HG03457 (cell line): ENCODE results near the gene TRIP4.
"Not testable (repeated sequence)": the region's sequence is repeated elsewhere in the genome, so short reads cannot be mapped to it uniquely, and the experiment has no call there.

ENCODE experiments used
- ATAC-seq: cut with Tn5 transposase; IDR thresholded peaks from one replicate; pipeline ENCODE4 v1.9.1; 2021; ENCODE audit warnings: moderate number of reproducible peaks; ENCODE audit not compliant: unreplicated experiment

The TRIP4 gene

DNA sequence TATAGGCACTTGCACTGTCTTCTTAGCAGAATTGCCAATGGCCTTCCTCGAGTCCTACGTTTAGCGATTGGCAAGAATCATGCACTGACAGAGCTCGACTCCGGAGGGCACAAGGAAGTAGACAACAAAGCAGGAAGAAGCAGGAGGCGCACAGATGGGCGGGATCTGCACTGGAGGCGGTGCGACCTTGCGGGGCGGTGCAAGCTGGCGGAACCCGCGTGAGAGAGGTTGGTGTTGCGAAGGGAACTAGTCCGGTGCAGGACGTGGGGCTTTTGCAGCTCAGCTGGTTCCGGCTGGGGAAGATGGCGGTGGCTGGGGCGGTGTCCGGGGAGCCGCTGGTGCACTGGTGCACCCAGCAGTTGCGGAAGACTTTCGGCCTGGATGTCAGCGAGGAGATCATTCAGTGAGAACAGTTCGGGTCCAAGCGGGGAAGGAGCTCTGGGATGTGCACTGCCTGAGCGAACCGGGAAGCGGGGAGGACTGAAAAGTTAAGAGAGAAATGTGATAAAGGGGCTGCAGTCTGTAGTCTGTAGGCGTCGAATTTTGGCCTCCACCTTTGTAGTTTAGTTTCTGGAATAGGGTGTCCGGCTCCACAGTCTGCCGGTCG, at the start of gene TRIP4:
TSS of gene TRIP4 (plus strand) at position 275 of the 607 bp plus-strand sequence. CDS start at position 303, 28 bp downstream.
- peak; percentile 87 for ATAC-seq

DNA sequence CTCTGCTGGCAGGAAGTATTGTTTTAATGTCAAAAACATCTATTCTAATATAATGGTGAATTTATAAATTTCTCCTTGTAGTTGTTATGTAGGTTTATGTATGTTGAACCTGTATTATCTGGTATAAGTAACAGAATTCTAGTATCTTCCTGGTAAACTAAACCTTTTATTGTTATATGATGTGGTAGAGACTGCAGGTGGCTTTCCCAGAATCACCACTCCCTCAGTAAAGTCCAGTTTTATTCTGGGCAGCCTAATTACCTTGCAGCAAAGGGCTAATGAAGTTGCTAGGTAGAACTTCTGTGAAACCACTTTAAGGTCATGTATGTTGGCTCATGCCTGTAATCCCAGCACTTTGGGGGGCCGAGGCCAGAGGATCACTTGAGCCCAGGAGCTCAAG, 47.3 kb upstream of the TRIP4 start:
- no peak for ATAC-seq

DNA sequence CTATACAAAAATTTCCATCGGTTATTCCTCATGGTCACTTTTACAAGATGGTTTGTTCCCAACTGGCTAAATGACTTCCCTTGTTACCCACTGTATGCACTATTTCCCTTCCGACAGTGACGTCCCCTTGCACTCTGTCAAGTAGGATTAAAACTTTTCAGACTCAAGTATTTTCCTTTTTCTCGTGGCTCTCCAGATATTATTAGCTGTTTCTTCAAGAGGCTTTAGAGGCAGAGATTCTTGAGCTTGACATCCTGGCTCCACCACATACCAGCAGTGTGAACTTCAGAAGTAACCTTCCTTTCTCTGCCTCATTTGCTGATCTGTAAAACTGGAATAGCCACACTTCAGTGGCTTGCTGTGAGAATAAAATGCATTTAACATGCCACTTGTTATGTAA, 45.7 kb upstream of the TRIP4 start:
- ATAC-seq: no peak

DNA sequence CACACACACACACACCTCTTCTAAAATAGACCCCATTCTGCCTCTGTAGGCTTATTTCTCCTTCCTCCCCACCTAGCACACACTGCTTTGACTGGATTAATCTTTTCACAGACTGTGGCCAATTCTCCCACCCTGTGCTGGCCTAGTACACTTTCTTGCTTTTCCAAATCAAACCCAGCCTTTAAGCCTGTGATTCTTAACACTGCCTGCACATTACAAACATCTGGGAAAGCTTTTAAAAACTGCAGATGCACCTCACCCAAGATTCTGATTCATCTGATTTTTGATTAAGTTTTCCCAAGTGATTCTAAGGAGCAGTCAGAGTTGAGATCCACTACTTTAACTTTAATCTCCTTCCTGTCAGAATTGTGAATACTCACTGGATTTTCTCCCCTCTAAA, 44.4 kb upstream of the TRIP4 start:
- no peak for ATAC-seq

DNA sequence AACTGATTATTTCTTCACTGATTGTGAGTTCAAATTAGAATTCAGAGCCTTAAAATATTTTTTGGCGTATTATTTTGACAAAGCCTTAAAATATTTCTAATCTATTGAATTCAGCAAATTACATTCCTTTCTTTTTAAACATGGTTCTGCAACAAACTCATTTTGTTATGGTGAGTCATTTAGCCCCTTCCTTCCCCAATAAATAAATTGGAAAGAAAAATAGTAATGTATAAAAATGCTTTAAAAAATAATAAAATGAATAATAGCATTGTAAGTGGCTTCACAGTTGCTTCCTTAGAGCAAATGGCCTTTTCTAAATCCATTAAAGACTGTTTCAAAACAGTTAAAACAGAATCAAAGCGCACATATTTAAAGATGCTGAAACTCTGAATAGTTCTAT, 43.8 kb upstream of the TRIP4 start:
- no peak for ATAC-seq

DNA sequence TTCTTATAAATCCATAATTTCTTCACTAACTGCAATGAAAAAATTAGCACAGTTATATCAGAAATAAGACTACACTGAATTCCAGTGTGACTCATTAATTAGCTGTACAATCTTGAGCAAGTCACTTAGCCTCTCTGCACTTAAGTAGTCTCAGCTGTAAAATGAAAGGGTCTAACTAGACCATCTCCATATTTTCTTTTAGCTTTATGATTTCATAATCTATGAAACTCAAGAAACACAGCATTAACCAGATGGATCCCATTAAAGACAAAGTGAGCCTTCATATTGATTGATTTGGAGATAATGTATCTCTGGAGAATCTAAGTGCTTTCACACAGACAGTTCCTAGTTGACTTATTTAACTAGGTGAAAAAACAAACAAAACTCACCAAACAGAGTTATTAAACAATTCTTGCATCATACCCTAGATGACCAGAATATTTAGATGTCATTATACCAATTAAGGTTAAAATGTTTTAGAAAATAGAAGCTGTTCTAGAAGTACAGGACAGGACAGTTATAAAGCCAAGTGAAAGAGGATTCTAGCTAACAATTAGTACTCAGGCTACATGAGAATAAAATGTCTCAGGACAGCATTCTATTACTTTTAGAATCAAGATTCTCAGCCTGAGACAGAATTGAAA, 42.9 kb upstream of the TRIP4 start:
- no peak for ATAC-seq

DNA sequence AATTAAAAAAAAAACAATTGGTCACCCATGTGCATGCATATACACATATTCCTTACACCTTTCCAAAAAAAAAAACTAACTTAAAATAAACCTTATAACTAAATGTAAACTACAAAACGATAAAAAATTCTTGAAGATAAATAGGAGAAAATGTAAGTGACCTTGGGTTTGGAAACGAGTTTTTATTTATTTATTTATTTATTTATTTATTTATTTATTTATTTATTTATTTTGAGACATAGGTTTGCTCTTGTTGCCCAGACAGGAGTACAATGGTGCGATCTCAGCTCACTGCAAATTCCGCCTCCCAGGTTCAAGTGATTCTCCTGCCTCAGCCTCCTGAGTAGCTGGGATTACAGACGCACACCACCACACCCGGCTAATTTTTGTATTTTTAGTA, 41.4 kb upstream of the TRIP4 start:
- not testable (repeated sequence) for ATAC-seq

DNA sequence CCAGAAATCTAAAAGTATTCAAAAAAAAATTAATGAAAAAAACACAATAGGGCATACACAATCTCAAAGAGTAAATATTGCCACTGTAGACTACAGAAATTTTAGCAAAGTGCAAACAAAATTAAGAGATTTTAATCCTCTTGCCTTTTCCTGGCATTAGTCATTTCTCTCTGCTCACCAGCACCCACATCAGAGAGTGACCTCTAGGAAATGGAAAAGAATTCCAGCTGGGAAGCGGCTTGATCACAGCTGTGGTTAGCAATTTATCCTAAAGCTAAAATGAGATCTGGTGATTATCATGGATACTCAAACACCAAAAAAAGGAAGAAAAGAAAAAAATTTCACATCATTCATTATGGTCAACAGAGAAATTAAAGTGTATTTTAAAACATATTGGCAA, 39.2 kb upstream of the TRIP4 start:
- ATAC-seq: no peak

DNA sequence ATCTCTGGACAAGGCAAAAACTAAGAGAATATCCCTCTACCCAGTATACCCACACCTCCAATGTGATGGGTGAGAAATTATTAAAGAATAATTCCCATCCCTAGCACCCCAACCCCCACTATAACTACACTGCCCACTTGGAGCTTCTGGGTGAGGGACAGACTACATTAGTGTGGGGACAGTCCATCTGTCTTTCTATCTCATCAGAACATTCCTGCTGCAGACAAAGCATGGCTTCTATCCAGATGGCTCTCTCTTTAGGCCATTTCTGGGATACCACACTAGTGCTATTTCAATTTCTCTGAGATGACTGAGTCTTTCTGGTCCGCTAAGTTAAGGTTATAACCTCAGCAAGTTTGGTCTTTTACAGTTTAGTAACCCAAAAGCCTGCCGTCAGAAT, 38.3 kb upstream of the TRIP4 start:
- no peak for ATAC-seq

DNA sequence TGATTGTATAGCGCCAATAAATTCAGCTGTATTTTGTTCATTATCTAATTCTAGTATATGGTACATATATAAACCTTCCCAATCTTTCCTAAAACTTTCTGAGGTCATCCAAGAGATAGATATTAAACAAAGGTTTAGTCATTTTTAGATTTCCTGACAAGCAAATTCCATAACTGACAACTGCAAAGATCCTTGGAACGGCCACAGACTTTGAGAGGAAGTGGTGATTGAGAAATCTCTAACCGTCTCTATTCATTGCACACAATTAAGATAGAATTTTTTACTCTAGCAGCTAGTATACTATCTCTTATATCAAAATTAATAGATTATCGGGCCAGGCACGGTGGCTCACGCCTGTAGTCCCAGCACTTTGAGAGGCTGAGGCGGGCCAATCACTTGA, 36.4 kb upstream of the TRIP4 start:
- ATAC-seq: no peak

DNA sequence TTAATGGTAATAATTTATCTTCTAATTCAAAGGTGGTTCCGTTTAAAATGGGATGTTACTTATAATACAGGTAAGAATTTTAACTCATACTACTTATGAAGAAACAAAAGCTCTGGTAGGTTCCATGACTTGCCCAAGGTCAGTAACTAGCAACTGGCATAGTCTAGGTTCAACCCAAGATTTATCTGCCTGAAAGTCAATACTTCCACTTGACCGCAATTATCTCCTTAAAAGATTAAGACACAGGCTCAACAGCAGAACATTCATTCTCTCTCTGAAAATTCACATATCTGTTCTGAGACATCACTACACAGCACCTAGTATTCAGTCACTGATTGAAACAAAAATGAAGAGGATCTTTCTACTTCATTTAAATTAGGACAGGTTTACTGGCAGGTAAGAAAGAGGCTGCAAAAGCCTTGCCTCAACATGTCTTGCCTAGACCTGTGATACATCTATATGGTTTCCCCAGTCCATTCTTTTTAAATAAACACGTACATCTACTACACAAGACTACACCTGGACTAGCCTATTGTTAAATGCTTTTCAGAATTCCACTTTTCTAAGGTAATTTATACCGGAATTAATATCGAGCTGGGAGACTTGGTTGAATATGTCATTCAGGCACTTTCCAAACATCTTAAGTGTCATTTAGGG, 32.8 kb upstream of the TRIP4 start:
- no peak for ATAC-seq

DNA sequence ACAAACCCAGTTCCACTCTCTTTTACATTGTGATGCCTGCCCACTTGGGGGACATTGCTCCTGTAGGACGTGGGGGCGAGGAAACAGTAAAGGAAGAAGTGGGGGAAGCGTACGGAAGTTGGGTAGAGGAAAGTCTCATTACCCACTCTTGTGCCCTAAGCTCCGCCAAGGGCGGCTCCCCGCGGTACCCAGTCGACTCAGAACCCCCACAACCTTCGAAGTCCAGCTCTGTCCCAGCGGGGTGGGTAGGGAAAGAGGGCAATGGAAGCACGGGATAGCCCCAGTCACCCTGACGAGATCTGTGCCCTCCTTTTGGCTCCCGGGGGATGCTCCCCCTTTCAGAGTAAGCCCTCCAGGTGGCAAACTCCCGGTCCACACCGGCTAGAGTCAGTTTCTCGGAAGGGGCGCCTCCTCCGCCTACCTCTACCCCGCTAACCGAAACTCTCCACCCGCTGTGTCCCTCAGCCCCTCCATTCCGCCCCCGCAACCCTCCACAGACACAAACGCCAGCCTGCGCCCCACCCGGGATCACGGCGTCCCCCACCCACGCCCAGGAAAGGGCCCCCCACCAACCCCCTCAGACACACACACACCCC, 32.2 kb upstream of the TRIP4 start:
- no peak for ATAC-seq

DNA sequence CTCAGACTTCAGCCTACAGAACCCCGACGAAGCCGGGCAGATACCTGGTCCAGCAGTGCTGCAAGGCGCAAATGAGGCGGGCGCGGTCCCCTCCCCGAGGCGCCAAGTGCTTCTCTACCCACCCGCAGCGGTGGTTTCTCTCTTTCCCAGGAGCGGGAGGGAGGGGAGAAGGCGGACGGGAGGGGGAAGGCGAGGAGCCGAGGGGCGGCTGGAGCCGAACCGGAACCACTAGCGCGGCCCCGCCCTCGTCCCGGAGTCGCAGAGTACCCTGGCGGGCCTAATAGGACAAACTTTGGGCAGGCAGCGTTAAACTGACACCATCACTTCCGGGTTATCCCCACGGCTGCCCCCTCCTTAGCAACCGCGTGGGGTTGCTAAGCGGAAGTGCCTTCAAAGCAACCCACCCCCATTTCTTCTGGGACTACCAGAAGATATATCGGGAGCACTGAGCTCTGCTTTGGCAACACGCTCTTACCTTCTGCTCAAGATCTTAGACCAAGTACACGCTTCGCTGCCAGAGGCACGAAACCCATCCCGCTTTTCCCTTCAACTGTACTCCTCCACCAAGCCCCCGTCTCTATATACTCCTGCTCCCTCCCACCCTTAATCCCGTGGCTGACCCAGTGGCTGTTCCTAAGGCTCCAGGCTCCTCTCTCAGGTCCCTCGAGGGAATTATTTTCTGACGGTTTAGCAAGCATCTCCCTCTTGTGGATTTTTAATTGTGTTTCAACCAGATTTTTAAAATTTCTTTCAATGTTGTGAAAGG, 31.5 kb upstream of the TRIP4 start, which contains the start of gene CSNK1G1:
TSS of gene CSNK1G1 (minus strand) at position 230 of the 766 bp plus-strand sequence. CDS start 55,674 bp downstream, outside the sequence.
- ATAC-seq: peak; percentile 83

DNA sequence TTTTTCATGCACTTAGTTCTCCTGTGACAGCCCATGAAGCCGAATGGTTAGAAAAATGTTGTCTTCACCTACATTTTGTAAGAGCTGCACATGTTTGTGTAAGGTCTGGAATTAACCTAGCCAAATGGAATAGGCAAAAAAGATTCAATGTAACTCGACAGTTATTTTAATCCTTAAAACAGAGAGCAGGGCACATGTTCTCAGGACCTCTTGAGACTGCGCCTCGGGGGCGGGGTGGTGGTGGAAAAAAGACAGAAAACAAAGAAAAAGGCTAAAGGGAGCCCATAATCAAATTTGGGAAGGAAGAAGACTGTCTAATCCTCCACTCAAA, 31.0 kb upstream of the TRIP4 start:
- ATAC-seq: no peak

DNA sequence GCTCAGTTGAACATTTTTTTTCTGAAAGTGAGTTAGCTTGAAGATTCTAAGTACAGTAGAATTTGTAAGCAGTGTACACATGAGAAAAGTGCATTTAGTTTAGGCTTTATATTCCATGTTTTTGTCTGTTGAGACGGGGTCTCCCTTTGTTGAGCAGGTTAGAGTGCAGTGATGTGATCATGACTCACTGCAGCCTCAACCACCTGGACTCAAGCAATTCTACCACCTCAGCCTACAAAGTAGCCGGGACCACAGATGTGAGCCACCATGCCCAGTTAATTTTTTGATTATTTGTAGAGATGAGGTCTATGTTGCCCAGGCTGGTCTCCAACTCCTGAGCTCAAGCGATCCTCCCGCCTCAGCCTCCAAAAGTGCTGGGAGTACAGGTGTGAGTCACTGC, 26.4 kb upstream of the TRIP4 start:
- ATAC-seq: no peak

DNA sequence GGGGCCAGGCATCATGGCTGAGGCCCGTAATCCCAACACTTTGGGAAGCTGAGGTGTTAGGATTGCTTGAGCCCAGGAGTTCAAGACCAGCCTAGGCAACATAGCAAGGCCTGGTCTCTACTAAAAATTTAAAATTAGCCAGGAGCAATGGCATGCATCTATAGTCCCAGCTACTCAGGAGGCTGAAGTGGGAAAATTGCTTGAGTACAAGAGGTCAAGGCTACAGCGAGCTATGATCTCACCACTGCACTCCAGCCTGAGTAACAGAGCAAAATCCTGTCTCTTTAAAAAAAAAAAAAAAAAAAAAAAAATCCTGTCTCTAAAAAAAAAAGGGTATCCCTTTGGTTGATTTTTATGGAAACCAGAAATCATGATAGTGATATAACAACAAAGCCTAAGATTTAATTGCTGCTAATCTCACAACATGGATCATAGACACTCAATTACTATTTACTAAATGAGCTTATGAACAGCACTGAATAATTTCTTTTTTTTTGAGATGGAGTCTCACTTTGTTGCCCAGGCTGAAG, 18.5 kb upstream of the TRIP4 start:
- ATAC-seq: no peak

DNA sequence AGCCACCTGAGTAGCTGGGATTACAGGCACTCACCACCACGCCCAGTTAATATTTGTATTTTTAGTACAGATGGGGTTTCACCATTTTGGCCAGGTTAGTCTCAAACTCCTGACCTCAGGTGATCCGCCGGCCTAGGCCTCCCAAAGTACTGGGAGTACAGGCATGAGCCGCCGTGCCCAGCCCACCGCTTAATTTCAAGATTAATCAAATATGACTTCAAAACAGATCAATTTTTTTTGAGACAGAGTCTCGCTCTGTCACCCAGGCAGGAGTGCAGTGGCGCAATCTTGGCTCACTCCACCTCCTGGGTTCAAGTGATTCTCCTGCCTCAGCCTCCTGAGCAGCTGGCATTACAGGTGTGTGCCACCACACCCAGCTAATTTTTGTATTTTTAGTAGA, 16.3 kb upstream of the TRIP4 start:
- ATAC-seq: not testable (repeated sequence)

DNA sequence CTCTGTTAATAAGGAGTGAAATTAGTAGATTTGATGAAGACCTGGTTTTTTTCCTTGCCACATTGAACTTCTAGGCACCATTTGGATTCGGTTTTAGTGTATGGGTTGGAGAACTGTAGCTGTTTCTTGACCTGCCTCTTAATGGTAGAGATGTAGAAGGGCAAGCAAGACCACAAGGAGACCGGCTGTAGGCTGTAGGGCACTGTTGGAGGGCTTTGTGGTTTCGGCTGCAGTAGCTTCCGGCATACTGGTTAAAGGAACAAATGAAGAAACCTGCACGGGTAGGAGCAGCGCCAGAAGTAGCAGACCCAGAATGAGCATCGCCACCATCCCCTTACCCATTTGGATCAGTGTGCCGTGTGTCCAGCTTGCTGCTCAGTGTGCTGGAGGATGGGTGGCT, 14.3 kb upstream of the TRIP4 start:
- ATAC-seq: no peak

DNA sequence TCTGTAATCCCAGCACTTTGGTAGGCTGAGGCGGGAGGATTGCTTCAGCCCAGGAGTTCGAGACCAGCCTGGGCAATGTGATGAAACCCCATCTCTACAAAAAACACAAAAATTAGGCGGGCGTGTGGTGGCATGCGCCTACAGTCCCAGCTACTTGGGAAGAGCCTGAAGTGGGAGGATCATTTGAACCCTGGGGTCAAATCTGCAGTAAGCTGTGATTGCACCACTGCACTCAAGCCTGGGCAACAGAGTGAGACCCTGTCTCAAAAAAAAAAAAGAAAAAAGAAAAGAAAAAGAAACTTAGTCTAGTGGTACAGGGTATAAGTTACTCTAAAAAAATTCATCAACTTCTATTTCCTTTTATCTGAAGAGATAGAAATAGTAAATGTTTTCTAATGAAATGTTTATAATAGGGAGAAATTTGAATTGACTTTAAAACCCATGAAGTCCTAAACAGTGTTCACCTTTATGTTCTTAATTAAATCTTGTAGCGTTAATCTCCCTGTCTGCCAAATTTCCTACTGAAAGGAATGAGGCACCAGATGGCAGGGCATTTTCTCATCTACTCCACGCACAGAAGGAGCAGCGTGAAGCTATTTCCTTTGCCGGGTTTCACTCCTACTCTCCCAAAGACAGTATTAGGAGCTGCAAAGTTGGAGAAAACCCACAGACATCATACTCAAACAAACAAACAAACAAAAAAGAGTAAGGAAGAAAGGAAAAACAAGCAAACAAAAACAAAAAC, 8.2 kb upstream of the TRIP4 start:
- no peak for ATAC-seq

DNA sequence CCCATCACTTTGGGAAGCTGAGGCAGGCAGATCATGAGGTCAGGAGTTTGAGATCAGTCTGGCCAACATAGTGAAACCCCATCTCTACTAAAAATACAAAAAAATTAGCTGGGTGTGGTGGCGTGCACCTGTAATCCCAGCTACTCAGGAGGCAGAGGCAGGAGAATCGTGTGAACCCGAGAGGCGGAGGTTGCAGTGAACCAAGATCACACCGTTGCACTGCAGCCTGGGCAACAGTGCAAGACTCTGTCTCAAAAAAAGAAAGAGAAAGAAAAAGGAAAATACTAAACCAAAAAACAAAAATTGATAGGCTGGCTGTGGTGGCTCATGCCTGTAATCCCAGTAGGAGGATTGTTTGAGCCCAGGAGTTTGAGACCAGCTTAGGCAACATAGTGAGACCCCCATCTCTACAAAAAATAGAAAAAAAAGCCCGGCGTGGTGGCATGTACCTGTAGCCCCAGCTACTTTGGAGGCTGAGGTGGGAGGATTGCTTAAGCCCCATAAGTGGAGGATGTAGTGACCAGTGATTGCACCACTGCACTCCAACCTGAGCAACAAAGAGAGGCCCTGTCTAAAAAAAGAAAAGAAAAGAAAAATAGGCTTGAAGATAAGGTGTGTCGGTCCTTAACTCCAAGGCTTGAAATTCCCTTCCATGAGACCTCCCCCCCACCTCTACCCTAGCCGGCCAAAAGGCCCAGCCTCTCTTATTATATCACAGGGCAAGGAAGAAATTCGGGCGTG, 7.3 kb upstream of the TRIP4 start:
- not testable (repeated sequence) for ATAC-seq
